SK-N-SH (cell line): ENCODE data around the gene ZNF768. TPM values are rescaled to one million over a fixed set of nuclear protein-coding genes. Genes with fewer than 3 reads are reported as not detected.

Experiments
- CTCF ChIA-PET: fragments of 300-600, 350-600 bp; formaldehyde crosslinking; extraction: SDS; loops from one replicate; lab custom pipeline; 2021; lab: Yijun Ruan, JAX
- POLR2A ChIA-PET: fragments of 350-600 bp; sonication (Branson Sonifier 250); formaldehyde crosslinking; extraction: SDS; loops from one replicate; lab custom pipeline; 2020; ENCODE audit warnings: antibody characterized with exemption, inconsistent platforms; lab: Yijun Ruan, JAX
- DNase-seq: peaks from one replicate; pipeline ENCODE4 v3.0.0; 2012
- H2AFZ ChIP-seq: fragments of 200-600 bp; sonication (generic); 2 replicates; pipeline ENCODE4 v1.8.1; 2016; ENCODE audit warnings: antibody characterized with exemption, mild to moderate bottlenecking, low read depth
- H3F3A ChIP-seq: fragments of 200-600 bp; sonication (generic); replicated peaks from 2 replicates; pipeline ENCODE3; 2016; ENCODE audit warnings: antibody characterized with exemption, mild to moderate bottlenecking; ENCODE audit not compliant: insufficient read depth
- H3K27ac ChIP-seq, 2 experiments: fragments of 200-500 bp in 1 of 2; fragments of 200-600 bp in 1 of 2; sonication (Bioruptor generic) in 1 of 2; sonication (generic), shearing (Covaris generic) in 1 of 2; 2 replicates each; pipeline versions ENCODE4 v1.5.1 to v1.6.1; 2014 to 2016; ENCODE audit warnings: low read depth in 2 of 2, inconsistent platforms in 1 of 2, low read length in 1 of 2, mild to moderate bottlenecking in 1 of 2, mixed read lengths in 1 of 2
- H3K27me3 ChIP-seq: fragments of 200-600 bp; sonication (generic), shearing (Covaris generic); 2 replicates; pipeline ENCODE4 v1.6.1; 2016; ENCODE audit warnings: mixed run types; ENCODE audit not compliant: insufficient read depth
- H3K36me3 ChIP-seq, 2 experiments: fragments of 200-500 bp in 1 of 2; fragments of 200-600 bp in 1 of 2; sonication (Bioruptor generic) in 1 of 2; sonication (generic) in 1 of 2; replicated peaks in 1 of 2; 2 replicates each; pipeline versions ENCODE3 to v1.5.1; 2014 to 2016; ENCODE audit warnings: low read length in 1 of 2, mild to moderate bottlenecking in 1 of 2; ENCODE audit not compliant: insufficient read depth in 2 of 2, control insufficient read depth in 1 of 2
- H3K4me1 ChIP-seq, 2 experiments: fragments of 200-500 bp in 1 of 2; fragments of 200-600 bp in 1 of 2; sonication (Bioruptor generic) in 1 of 2; sonication (generic), shearing (Covaris generic) in 1 of 2; 2 replicates each; pipeline versions ENCODE4 v1.5.1 to v1.6.1; 2014 to 2016; ENCODE audit warnings: low read depth in 1 of 2, low read length in 1 of 2, mixed run types in 1 of 2; ENCODE audit not compliant: insufficient read depth in 2 of 2, control insufficient read depth in 1 of 2
- H3K4me2 ChIP-seq: fragments of 200-600 bp; sonication (generic), shearing (Covaris generic); 2 replicates; pipeline ENCODE4 v1.6.1; 2017; ENCODE audit warnings: mixed run types
- H3K4me3 ChIP-seq, 2 experiments: fragments of 200-500 bp in 1 of 2; fragments of 200-600 bp in 1 of 2; sonication (Bioruptor generic) in 1 of 2; sonication (generic), shearing (Covaris generic) in 1 of 2; 2 replicates each; pipeline versions ENCODE4 v1.5.1 to v1.8.1; 2014 to 2016; ENCODE audit warnings: low read depth in 2 of 2, inconsistent platforms in 1 of 2, low read length in 1 of 2, mild to moderate bottlenecking in 1 of 2, mixed read lengths in 1 of 2, moderate library complexity in 1 of 2
- H3K79me2 ChIP-seq: fragments of 200-600 bp; sonication (generic); 2 replicates; pipeline ENCODE4 v1.8.1; 2017; ENCODE audit warnings: mild to moderate bottlenecking; ENCODE audit not compliant: insufficient read depth
- H3K9ac ChIP-seq: fragments of 200-600 bp; sonication (generic); 2 replicates; pipeline ENCODE4 v1.6.1; 2017; ENCODE audit warnings: mixed run types
- H3K9me2 ChIP-seq: fragments of 200-600 bp; sonication (generic); 2 replicates; pipeline ENCODE4 v1.6.1; 2017; ENCODE audit warnings: mixed run types
- H3K9me3 ChIP-seq: fragments of 200-600 bp; sonication (generic); 2 replicates; pipeline ENCODE4 v1.6.1; 2017; ENCODE audit warnings: mixed run types, mild to moderate bottlenecking, moderate library complexity
- H4K20me1 ChIP-seq: fragments of 200-600 bp; sonication (generic); 2 replicates; pipeline ENCODE4 v1.6.1; 2017; ENCODE audit warnings: mild to moderate bottlenecking, mixed run types; ENCODE audit not compliant: insufficient read depth
- CHD2 ChIP-seq: fragments of 150-350 bp; IDR thresholded peaks from 2 replicates; pipeline ENCODE4 v1.6.1; 2018; ENCODE audit warnings: low read length; ENCODE audit not compliant: partially characterized antibody
- ELF1 ChIP-seq: IDR thresholded peaks from 2 replicates; pipeline ENCODE4 v1.4.0; 2012
- EZH2phosphoT487 ChIP-seq: fragments of 200-600 bp; sonication (generic); IDR thresholded peaks from 2 replicates; pipeline ENCODE4 v1.6.1; 2017; ENCODE audit warnings: low read depth, mixed run types, mild to moderate bottlenecking, antibody characterized with exemption, moderate library complexity, borderline replicate concordance
- FOXJ3 ChIP-seq: sonication (generic); formaldehyde crosslinking; IDR thresholded peaks from 2 replicates; pipeline ENCODE4 v1.5.1; 2020; ENCODE audit warnings: mild to moderate bottlenecking, missing genetic modification reagents
- FOXM1 ChIP-seq: IDR thresholded peaks from 2 replicates; pipeline ENCODE4 v1.4.0; 2012; ENCODE audit warnings: low read depth, mild to moderate bottlenecking
- GABPA ChIP-seq: IDR thresholded peaks from 2 replicates; pipeline ENCODE4 v1.4.0; 2012; ENCODE audit warnings: low read depth, mild to moderate bottlenecking
- MEF2A ChIP-seq: IDR thresholded peaks from 2 replicates; pipeline ENCODE4 v1.4.0; 2012; ENCODE audit warnings: low read depth, borderline replicate concordance
- POLR2AphosphoS5 ChIP-seq: IDR thresholded peaks from 2 replicates; pipeline ENCODE4 v1.6.1; 2012; ENCODE audit warnings: low read depth, low read length
- RCOR1 ChIP-seq: fragments of 150-350 bp; IDR thresholded peaks from 2 replicates; pipeline ENCODE4 v1.6.1; 2017; ENCODE audit warnings: antibody characterized with exemption, low read length
- RFX5 ChIP-seq: IDR thresholded peaks from 2 replicates; pipeline ENCODE4 v1.6.1; 2012; ENCODE audit warnings: mild to moderate bottlenecking, improper control_type of control experiment, low read length
- RXRA ChIP-seq: IDR thresholded peaks from 2 replicates; pipeline ENCODE4 v1.4.0; 2012; ENCODE audit warnings: low read depth, mild to moderate bottlenecking, borderline replicate concordance
- SIN3A ChIP-seq: IDR thresholded peaks from 2 replicates; pipeline ENCODE4 v1.6.1; 2012; ENCODE audit warnings: low read depth, mild to moderate bottlenecking, low read length, moderate library complexity, borderline replicate concordance
- USF1 ChIP-seq: IDR thresholded peaks from 2 replicates; pipeline ENCODE4 v1.4.0; 2012; ENCODE audit warnings: low read depth, borderline replicate concordance
- ZBTB33 ChIP-seq: IDR thresholded peaks from 2 replicates; pipeline ENCODE4 v1.4.0; 2012; ENCODE audit warnings: low read depth, borderline replicate concordance
- WGBS: methylation state at CpG from one replicate; pipeline ENCODE4 v1.1.6; 2017; ENCODE audit warnings: low lambda C conversion rate; 5-methylcytosine and 5-hydroxymethylcytosine counted together
- polyA plus RNA-seq, 3 experiments: library from polyadenylated mRNA; depleted of rRNA; stranded (reverse); fragments of >200 nt; gene quantifications; 2 replicates each; pipeline ENCODE4 v1.2.3, GENCODE V29; 2012
- TF ChIP-seq, protein P1 (sequence below): IDR thresholded peaks from 2 replicates; pipeline ENCODE4; 2012
- TF ChIP-seq, protein P2 (sequence below): IDR thresholded peaks from 2 replicates; pipeline ENCODE4 v1.4.0; 2012; ENCODE audit warnings: low read depth
- TF ChIP-seq, protein P3 (sequence below): IDR thresholded peaks from 2 replicates; pipeline ENCODE4 v1.6.1; 2012; ENCODE audit warnings: mild to moderate bottlenecking, low read depth, low read length, moderate library complexity

ZNF768 gene
- polyA plus RNA-seq, 1 of the 3 experiments (the other 2 are of a cell fraction): 26.0 TPM

DNA sequence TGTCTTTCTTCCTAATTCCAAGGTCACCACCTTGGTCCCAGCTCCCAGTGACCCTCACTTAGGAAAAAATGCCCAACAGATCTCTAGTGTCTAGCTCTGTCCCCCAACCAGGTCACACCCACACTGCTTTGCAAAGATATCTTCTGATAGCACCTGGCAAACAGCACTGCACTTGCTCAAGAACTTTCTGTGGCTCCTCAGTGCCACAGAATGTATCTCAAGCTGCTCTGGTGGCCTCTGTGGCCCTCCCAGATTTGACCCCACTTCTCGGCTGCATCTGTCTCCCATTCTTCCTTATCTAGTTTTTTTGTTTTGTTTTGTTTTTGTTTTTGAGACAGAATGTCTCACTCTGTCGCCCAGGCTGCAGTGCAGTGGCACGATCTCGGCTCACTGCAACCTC, 40.2 kb upstream of the ZNF768 start:
- Histone ChIP-seq H3K4me1 (peaks cover 0 to 7% of the 10 kb centered on the region in 2 experiments; a peak in 1 of 4 replicates), H3F3A (peaks cover 9% of the 10 kb centered on the region), H3K4me2 (no peak overlapping the region), H3K9ac (no peak overlapping the region), H3K9me2 (no peaks in the 10 kb centered on the region), H3K9me3 (no peaks in the 10 kb centered on the region), H3K27me3 (no peaks in the 10 kb centered on the region), H3K27ac (no peak overlapping the region), H4K20me1 (no peaks in the 10 kb centered on the region), H3K79me2 (no peaks in the 10 kb centered on the region; the same call in 1 of the 2 replicates), H3K36me3 (no peaks in the 10 kb centered on the region), H2AFZ (no peak overlapping the region), H3K4me3 (no peak overlapping the region)
- no peak for DNase-seq
- POLR2A ChIA-PET: interaction anchor here (1.3 kb wide), 1 partner anchor 9 kb away, joined by 4 read pairs; no protein-coding TSS in a partner anchor
- CTCF ChIA-PET: interaction anchor here (1.1 to 1.8 kb wide), 4 partner anchors 15 to 136 kb away, joined by 3 to 7 read pairs (median 4); partner anchors contain the start of genes DCTPP1 and ZNF747
- 85% methylated on average over 4 of the region's 4 CpGs for WGBS
- TF ChIP-seq CHD2 (no peak), ELF1 (no peak), USF1 (no peak), EZH2phosphoT487 (no peak), RXRA (no peak), FOXM1 (no peak)

DNA sequence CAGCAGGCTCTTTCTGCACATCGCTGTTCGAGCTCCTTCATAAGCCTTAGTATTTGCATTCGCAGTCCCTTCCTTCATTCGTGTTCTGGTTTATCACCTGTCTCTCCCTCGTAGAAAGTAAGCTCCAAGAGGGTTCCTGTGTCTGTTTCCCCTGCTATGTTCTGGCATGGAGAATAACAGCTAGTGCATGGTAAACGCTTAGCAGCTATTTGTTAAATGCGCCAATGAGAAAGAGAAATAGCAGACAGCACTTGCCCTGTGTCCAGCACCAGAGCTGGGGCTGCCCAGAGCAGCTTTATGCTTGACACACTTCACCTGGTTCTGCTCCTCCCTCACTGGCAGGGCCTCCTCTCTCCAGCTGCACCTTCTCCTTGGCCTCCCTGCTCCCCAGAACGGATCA, 39.6 kb upstream of the ZNF768 start:
- Histone ChIP-seq H3K36me3 (no peaks in the 10 kb centered on the region), H3F3A (peaks cover 5% of the 10 kb centered on the region), H3K9me3 (no peaks in the 10 kb centered on the region), H4K20me1 (no peaks in the 10 kb centered on the region), H2AFZ (no peak overlapping the region), H3K27ac (no peak overlapping the region), H3K4me2 (no peak overlapping the region), H3K4me3 (no peak overlapping the region), H3K79me2 (no peaks in the 10 kb centered on the region; the same call in 1 of the 2 replicates), H3K9ac (no peak overlapping the region), H3K27me3 (no peaks in the 10 kb centered on the region), H3K9me2 (no peaks in the 10 kb centered on the region), H3K4me1 (peaks cover 0 to 7% of the 10 kb centered on the region in 2 experiments; a peak in 1 of 4 replicates)
- TF ChIP-seq, protein P1, sequence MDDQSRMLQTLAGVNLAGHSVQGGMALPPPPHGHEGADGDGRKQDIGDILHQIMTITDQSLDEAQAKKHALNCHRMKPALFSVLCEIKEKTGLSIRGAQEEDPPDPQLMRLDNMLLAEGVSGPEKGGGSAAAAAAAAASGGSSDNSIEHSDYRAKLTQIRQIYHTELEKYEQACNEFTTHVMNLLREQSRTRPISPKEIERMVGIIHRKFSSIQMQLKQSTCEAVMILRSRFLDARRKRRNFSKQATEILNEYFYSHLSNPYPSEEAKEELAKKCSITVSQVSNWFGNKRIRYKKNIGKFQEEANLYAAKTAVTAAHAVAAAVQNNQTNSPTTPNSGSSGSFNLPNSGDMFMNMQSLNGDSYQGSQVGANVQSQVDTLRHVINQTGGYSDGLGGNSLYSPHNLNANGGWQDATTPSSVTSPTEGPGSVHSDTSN: no peak
- TF ChIP-seq, protein P2, sequence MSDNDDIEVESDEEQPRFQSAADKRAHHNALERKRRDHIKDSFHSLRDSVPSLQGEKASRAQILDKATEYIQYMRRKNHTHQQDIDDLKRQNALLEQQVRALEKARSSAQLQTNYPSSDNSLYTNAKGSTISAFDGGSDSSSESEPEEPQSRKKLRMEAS: no peak
- no peak for TF ChIP-seq USF1
- TF ChIP-seq, protein P3, sequence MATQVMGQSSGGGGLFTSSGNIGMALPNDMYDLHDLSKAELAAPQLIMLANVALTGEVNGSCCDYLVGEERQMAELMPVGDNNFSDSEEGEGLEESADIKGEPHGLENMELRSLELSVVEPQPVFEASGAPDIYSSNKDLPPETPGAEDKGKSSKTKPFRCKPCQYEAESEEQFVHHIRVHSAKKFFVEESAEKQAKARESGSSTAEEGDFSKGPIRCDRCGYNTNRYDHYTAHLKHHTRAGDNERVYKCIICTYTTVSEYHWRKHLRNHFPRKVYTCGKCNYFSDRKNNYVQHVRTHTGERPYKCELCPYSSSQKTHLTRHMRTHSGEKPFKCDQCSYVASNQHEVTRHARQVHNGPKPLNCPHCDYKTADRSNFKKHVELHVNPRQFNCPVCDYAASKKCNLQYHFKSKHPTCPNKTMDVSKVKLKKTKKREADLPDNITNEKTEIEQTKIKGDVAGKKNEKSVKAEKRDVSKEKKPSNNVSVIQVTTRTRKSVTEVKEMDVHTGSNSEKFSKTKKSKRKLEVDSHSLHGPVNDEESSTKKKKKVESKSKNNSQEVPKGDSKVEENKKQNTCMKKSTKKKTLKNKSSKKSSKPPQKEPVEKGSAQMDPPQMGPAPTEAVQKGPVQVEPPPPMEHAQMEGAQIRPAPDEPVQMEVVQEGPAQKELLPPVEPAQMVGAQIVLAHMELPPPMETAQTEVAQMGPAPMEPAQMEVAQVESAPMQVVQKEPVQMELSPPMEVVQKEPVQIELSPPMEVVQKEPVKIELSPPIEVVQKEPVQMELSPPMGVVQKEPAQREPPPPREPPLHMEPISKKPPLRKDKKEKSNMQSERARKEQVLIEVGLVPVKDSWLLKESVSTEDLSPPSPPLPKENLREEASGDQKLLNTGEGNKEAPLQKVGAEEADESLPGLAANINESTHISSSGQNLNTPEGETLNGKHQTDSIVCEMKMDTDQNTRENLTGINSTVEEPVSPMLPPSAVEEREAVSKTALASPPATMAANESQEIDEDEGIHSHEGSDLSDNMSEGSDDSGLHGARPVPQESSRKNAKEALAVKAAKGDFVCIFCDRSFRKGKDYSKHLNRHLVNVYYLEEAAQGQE: no peak
- TF ChIP-seq SIN3A: no peak
- TF ChIP-seq FOXJ3 (CRISPR knock-in tag): no peak
- no peak for TF ChIP-seq GABPA
- no peak for TF ChIP-seq EZH2phosphoT487
- no peak for TF ChIP-seq MEF2A
- TF ChIP-seq RCOR1: no peak
- no peak for TF ChIP-seq ZBTB33
- TF ChIP-seq POLR2AphosphoS5: no peak
- no peak for TF ChIP-seq RFX5
- WGBS: 63% methylated on average over 8 of the region's 8 CpGs
- ChIA-PET POLR2A (interaction anchor here (1.3 to 1.5 kb wide), 2 partner anchors 9 to 30 kb away, joined by 3 to 4 read pairs; no protein-coding TSS in a partner anchor), CTCF (interaction anchor here (1.1 to 1.8 kb wide), 4 partner anchors 15 to 136 kb away, joined by 3 to 7 read pairs (median 4); partner anchors contain the start of genes DCTPP1 and ZNF747)
- DNase-seq: no peak
